Measurements from ENCODE around the gene USP10. TPM values are rescaled to one million over a fixed set of nuclear protein-coding genes. Genes with fewer than 3 reads are reported as not detected.
A peak's percentile ranks its signal among the peaks of the same experiment; 100 is the strongest.

USP10 gene
- total and polyA plus RNA-seq, 4 donors = 18.5 to 77.5 (median 63.0) TPM

GRCh38 chr16:84820305-84820684, 120.5 kb downstream of the USP10 start:
- no peak for ATAC-seq (ENCODE audit: insufficient read depth, low FRiP score)
- Histone ChIP-seq H3K4me3 (peak overlapping the region; percentile 51), H3K4me1 (ENCODE audit: control insufficient read depth in 5 of 5, insufficient read depth in 5 of 5, low read length in 5 of 5) (peaks cover 0 to 6% (median 3%) of the 10 kb centered on the region in 5 donors), H3K9ac (ENCODE audit: insufficient read depth in 1 of 2, low read length in 2 of 2) (no peak overlapping the region), H3K9me3 (ENCODE audit: control insufficient read depth in 4 of 4, insufficient read depth in 3 of 4, low read length in 3 of 4) (no peaks in the 10 kb centered on the region), H3K36me3 (ENCODE audit: control insufficient read depth in 4 of 4, insufficient read depth in 4 of 4, low read length in 4 of 4) (no peaks in the 10 kb centered on the region), H3K27me3 (ENCODE audit: control insufficient read depth in 3 of 3, insufficient read depth in 3 of 3, low read length in 2 of 3) (no peaks in the 10 kb centered on the region), H3K27ac (ENCODE audit: low read depth in 1 of 2, low read length in 1 of 2) (peak overlapping the region in 1 of 2 donors; percentile 64)
- TF ChIP-seq, protein P1, sequence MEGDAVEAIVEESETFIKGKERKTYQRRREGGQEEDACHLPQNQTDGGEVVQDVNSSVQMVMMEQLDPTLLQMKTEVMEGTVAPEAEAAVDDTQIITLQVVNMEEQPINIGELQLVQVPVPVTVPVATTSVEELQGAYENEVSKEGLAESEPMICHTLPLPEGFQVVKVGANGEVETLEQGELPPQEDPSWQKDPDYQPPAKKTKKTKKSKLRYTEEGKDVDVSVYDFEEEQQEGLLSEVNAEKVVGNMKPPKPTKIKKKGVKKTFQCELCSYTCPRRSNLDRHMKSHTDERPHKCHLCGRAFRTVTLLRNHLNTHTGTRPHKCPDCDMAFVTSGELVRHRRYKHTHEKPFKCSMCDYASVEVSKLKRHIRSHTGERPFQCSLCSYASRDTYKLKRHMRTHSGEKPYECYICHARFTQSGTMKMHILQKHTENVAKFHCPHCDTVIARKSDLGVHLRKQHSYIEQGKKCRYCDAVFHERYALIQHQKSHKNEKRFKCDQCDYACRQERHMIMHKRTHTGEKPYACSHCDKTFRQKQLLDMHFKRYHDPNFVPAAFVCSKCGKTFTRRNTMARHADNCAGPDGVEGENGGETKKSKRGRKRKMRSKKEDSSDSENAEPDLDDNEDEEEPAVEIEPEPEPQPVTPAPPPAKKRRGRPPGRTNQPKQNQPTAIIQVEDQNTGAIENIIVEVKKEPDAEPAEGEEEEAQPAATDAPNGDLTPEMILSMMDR (IDR thresholded peaks at IDR 0.05; ENCODE audit: control extremely low read depth, extremely low read depth) = no peak
- 48 to 68% methylated on average over 8 of the region's 8 CpGs for WGBS, 2 donors
- DNase-seq = peak in 1 of 3 donors; percentile 41

- 67 to 85% methylated on average over 12 of the region's 12 CpGs for WGBS, 2 donors
- Histone ChIP-seq H3K4me1 (ENCODE audit: control insufficient read depth in 5 of 5, insufficient read depth in 5 of 5, low read length in 5 of 5) (peaks cover 0 to 6% (median 3%) of the 10 kb centered on the region in 5 donors), H3K4me3 (peak overlapping the region; percentile 51)
Observed at GRCh38 chr16:84820771-84821170, 121.0 kb downstream of the USP10 start.

DNA sequence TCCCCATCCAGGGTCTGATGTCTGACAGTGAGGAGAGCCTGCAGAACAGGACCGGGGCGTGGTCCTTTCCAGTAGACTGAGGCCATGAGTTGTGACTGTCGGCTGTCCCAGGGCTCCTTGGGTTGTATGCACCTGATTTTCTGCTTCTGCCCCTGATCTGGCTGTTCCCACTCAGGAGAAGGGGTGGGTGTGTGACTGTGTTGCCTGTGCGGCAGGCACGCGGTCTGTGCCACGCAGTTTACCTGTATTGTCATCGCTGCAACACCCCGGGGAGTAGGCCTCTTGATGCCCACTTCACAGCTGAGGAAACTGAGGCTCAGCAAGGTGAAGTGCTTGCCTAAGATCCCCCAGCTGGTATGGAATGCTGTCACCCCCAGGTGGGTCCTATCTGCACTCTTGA, 121.4 kb downstream of the USP10 start:
- DNase-seq = no peak
- Histone ChIP-seq H3K9ac (ENCODE audit: insufficient read depth in 1 of 2, low read length in 2 of 2) (no peak overlapping the region), H3K4me3 (peak overlapping the region; percentile 51), H3K27ac (ENCODE audit: low read depth in 1 of 2, low read length in 1 of 2) (peak overlapping the region in 1 of 2 donors; percentile 5), H3K36me3 (ENCODE audit: control insufficient read depth in 4 of 4, insufficient read depth in 4 of 4, low read length in 4 of 4) (no peaks in the 10 kb centered on the region), H3K4me1 (ENCODE audit: control insufficient read depth in 5 of 5, insufficient read depth in 5 of 5, low read length in 5 of 5) (peaks cover 0 to 8% (median 3%) of the 10 kb centered on the region in 5 donors), H3K9me3 (ENCODE audit: control insufficient read depth in 4 of 4, insufficient read depth in 3 of 4, low read length in 3 of 4) (no peaks in the 10 kb centered on the region), H3K27me3 (ENCODE audit: control insufficient read depth in 3 of 3, insufficient read depth in 3 of 3, low read length in 2 of 3) (no peaks in the 10 kb centered on the region)
- no peak for ATAC-seq (ENCODE audit: insufficient read depth, low FRiP score)
- 77 to 94% methylated on average over 9 of the region's 9 CpGs for WGBS, 2 donors
- TF ChIP-seq, protein P1 (IDR thresholded peaks at IDR 0.05; ENCODE audit: control extremely low read depth, extremely low read depth) = no peak

More at GRCh38 chr16:84820771-84821170, 121.0 kb downstream of the USP10 start:
- Histone ChIP-seq H3K27ac (ENCODE audit: low read depth in 1 of 2, low read length in 1 of 2) (peak overlapping the region in 1 of 2 donors; percentile 5), H3K27me3 (ENCODE audit: control insufficient read depth in 3 of 3, insufficient read depth in 3 of 3, low read length in 2 of 3) (no peaks in the 10 kb centered on the region), H3K36me3 (ENCODE audit: control insufficient read depth in 4 of 4, insufficient read depth in 4 of 4, low read length in 4 of 4) (no peaks in the 10 kb centered on the region), H3K9ac (ENCODE audit: insufficient read depth in 1 of 2, low read length in 2 of 2) (no peak overlapping the region), H3K9me3 (ENCODE audit: control insufficient read depth in 4 of 4, insufficient read depth in 3 of 4, low read length in 3 of 4) (no peaks in the 10 kb centered on the region)
- ATAC-seq (ENCODE audit: insufficient read depth, low FRiP score) (no peak), DNase-seq (no peak)
- TF ChIP-seq, protein P1 (IDR thresholded peaks at IDR 0.05; ENCODE audit: control extremely low read depth, extremely low read depth) = no peak
